NCI-H524 (cell line): ENCODE results near the gene KRTAP9-1.
"Not testable (repeated sequence)": the region's sequence is repeated elsewhere in the genome, so short reads cannot be mapped to it uniquely, and the experiment has no call there.

ENCODE experiments used
- DNase-seq, 2 experiments: peaks; one replicate each; lab custom pipeline; 2025; lab: John Stamatoyannopoulos, UW

The KRTAP9-1 gene, protein sequence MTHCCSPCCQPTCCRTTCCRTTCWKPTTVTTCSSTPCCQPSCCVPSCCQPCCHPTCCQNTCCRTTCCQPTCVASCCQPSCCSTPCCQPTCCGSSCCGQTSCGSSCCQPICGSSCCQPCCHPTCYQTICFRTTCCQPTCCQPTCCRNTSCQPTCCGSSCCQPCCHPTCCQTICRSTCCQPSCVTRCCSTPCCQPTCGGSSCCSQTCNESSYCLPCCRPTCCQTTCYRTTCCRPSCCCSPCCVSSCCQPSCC

GRCh38 chr17:41189837-41190318 is at the start of gene KRTAP9-1:
Gene KRTAP9-1, plus strand, starts transcription at chr17:41189887. Its CDS starts 0 bp downstream, at chr17:41189887.
- not testable (repeated sequence) for DNase-seq

- no peak for DNase-seq
These were observed 49.1 kb upstream of the KRTAP9-1 start, which contains the start of gene KRTAP4-6 for GRCh38 chr17:41140360-41141131. Gene KRTAP4-6, minus strand, starts transcription at chr17:41140544. Its CDS starts 57 bp downstream, at chr17:41140487.

DNA sequence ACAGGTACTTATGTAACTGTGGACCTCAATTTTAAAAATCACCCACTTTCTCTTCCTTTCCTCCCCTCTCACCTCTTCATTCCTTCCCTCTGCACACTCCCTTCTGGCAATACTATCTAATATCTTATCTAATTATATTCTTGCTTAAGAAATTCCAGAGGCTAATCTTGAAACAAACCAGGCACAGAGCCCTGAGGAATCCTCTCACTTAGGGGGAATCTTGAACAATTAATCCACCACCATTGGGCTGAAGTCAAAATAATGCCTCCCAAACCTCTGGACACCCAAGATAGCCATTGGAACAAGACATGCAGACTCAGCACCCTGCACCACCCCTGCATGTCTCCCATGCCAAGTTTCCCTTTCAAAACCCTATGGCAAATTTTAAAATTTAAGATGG is 48.3 kb upstream of the KRTAP9-1 start:
- DNase-seq = no peak

- no peak for DNase-seq
These were observed 44.8 kb upstream of the KRTAP9-1 start for GRCh38 chr17:41144846-41145245.

- DNase-seq = no peak
These were observed 44.4 kb upstream of the KRTAP9-1 start for GRCh38 chr17:41145261-41145660.

DNA sequence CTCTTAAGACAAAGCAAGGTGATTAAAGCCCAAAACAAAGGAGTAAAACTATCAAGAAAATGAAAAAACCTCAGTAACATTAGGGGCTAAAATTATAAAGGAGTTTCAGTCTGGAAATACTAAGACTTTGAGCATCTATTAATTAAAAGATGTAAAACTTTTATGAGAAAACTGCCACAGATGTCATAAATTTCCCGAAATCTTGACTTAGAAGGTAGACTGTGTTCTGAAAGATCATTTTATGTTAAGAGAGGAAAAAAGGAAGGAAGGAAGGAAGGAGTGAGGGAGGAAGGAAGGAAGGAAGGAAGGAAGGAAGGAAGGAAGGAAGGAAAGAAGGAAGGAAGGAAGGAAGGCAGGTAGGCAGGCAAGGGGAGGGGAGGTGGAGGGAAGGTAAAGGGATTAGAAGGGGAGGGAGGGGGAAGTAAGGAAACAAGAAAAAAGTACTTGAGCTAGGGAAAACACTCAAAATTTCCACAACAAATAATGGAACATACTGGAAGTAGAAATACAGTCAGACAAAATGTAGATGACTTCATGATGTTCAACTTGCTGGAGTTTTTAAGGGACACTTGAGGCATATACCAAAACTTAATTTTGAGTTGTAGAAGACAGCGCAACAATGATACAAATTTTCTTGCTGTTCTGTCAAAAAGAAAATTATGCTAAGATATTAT is 42.0 kb upstream of the KRTAP9-1 start:
- DNase-seq = no peak

GRCh38 chr17:41148971-41149651 is 40.6 kb upstream of the KRTAP9-1 start:
- DNase-seq = not testable (repeated sequence)

DNA sequence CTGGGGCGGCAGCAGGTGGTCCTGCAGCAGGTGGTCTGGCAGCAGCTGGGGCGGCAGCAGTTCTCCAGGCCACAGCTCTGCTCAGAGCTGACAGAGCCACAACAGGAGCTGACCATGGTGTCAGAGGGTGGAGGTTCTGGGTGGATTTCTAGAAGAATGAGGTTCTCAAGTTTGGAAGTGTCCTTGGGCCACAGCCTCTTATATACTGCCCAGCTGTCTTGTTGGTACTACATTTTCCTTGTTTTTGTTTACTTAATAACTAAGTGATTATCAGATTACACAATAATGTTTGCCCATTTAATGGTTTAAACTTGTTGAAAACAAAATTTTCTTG is 40.1 kb upstream of the KRTAP9-1 start, which contains the start of gene KRTAP4-5:
Gene KRTAP4-5 (minus strand): TSS at position 174 of the 334 bp plus-strand sequence. CDS start 58 bp downstream, at position 116.
- no peak for DNase-seq

DNA sequence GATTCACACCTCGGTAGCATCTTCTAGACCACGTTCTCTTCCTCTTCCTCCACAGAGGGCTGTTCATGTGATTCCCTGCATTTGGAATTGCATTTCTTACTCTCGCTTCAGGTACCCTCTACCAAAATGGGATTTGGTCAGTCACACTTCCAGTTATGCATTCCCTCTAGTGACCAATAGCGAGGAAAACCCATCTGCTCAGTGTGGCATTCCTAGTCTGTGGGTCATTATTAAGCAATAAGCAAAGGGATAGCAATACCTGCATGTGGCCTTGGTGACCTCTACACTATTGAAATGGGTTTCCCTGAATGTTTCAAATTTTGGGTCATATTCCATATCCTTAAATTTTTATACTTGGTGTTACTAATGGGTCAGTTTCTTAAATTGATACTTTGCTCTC is 39.7 kb upstream of the KRTAP9-1 start:
- DNase-seq = no peak

DNA sequence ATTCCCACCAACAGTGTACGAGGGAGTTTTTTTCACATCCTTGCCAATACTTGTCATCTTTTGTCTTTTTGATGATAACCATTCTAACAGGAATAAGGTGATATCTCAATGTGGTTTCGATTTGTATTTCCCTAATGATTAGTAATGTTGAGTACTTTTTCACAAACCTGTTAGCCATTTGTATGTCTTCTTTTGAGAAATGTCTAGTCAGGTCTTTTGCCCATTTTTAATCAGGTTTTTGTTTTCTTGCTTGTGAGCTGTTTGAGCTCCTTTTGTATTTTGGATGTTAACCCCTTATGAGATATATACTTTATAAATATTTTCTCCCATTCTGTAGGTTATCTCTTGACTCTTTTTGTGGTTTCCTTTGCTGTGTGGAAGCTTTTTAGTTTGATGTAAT is 38.2 kb upstream of the KRTAP9-1 start:
- no peak for DNase-seq

DNA sequence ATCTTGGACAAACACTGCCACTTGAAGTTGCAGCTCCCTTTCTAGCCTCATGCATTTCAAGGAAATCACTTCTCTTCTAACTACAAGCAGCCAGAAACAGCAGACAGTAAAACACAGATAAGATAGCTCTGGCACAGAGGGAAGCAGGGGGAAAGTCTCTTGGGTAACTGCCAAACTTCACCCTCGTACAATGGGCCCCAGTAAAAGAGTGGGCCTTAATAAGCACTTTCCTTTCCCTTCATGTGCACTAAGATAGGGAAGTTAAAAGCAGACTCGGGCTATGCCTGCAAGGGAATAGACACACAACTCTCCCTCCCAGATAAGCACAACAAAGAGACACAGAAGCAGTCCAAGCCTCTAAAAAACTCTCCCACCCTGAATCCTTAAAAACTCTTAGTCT is 35.8 kb upstream of the KRTAP9-1 start:
- no peak for DNase-seq

DNA sequence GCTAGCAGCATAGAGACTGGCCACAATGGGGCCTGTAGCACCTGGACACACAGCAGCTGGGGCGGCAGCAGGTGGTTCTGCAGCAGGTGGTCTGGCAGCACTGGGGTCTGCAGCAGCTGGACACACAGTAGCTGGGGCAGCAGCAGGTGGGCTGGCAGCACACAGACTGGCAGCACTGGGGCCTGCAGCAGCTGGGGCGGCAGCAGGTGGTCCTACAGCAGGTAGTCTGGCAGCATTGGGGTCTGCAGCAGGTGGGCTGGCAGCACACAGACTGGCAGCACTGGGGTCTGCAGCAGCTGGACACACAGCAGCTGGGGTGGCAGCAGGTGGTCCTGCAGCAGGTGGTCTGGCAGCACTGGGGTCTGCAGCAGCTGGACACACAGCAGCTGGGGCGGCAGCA is 29.5 kb upstream of the KRTAP9-1 start:
- not testable (repeated sequence) for DNase-seq

DNA sequence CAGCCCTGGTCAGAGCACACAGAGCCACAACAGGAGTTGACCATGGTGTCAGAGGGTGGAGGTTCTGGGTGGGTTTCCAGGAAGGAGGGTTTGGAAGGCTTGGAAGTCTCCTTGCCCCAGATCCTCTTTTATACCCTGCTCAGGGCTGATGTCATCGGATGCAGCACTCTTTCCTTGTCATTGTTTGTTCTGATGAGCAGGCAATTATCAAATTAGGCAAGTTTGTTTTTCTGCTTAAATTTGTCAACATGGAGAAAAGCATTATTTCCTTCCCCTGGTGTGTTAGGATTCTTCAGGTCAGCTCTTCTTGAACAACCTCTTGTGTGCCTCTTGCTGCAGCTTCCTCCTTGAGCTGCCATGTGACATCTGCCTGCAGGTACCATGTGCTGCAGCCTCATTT is 29.0 kb upstream of the KRTAP9-1 start, which contains the start of gene KRTAP4-4:
Gene KRTAP4-4 (minus strand): TSS at position 101 of the 400 bp plus-strand sequence. CDS start 57 bp downstream, at position 44.
- no peak for DNase-seq

DNA sequence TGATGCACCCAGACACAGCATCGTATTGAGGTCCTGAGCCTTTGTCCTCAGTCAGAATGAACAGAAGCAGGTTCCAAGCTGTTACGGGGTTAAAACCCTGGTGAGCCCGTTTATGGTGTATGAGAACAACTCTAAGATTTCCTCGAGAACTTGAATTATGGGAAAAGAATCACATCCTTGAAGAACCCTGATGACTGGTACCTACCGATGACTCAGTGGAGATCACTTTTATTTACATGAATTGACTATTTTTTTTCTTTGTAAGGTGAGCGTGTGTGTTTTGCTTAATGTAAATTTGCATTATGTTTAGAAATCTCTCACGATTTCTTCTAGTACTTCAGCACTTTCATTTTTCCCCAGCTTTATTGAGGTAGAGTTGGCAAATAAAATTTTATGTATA is 25.9 kb upstream of the KRTAP9-1 start:
- DNase-seq = no peak

DNA sequence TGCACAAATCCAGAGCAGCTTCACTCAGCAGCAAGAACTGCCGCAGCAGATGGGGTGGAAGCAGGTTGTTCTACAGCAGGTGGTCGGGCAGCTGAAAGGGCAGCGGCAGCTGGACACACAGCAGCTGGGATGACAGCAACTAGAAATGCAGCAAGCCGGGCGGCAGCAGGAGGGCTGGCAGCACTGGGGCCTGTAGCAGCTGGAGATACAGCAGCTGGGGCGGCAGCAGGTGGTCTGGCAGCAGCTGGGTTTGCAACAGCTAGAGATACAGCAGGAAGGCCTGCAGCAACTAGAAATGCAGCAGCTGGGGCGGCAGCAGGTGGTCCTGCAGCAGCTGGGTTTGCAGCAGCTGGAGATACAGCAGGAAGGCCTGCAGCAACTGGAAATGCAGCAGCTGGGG is 22.1 kb upstream of the KRTAP9-1 start:
- no peak for DNase-seq

DNA sequence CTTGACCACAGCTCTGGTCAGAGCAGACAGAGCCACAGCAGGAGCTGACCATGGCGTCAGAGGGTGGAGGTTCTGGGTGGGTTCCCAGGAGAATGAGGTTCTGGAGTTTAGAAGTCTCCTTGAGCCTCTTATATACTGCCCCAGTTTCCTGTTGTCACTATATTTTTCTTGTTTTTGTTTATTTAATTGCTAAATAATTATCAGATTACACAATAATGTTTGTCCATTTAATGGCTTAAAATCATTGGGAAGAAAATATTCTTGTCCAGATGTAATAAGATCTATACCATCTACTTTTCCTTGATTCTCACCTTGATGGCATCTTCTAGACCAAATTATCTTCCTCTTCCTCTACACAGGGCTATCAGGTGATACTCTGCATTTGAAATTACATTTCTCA is 21.6 kb upstream of the KRTAP9-1 start, which contains the start of gene KRTAP4-3:
Gene KRTAP4-3 (minus strand): TSS at position 101 of the 400 bp plus-strand sequence. CDS start 49 bp downstream, at position 52.
- no peak for DNase-seq

- no peak for DNase-seq
These were observed 17.8 kb upstream of the KRTAP9-1 start for GRCh38 chr17:41171886-41172285.

DNA sequence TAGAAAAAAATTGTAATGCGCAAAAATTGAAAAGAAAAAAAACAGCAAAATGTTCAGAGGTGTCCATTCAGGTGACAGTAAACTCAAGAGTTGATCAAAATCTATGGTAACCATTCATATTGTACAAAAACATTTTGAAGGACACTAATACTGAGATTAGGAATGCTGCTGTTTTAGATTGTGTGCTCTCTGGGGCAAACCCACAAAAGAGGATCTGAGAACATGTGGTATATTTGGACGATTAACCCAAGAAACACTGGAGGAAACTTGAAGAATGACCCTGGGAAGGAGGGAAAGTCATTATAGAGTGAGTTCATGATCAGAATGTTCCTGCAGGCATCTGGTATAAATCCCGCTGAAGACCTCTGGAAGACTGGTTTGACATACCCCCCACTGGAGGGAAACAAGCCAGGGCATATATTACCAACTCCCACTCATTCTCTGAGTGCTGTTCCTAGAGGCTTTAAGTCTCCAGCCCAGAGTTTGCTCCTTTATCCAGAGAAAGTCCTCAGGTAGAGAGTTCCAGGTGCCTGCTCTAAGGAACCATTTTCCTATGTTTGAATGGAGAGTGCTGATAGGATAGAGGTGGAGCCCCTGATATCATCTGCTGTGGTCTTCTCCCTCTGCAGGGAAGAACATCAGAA is 12.8 kb upstream of the KRTAP9-1 start:
- no peak for DNase-seq

- DNase-seq = no peak
These were observed 11.9 kb upstream of the KRTAP9-1 start, which contains the start of gene KRTAP4-2 for GRCh38 chr17:41177727-41178271. Gene KRTAP4-2, minus strand, starts transcription at chr17:41178221. Its CDS starts 57 bp downstream, at chr17:41178164.

GRCh38 chr17:41178341-41178740 is 11.3 kb upstream of the KRTAP9-1 start:
- no peak for DNase-seq
